Smooth muscle cell (in vitro differentiated cells): ENCODE results near the gene LMO3. TPM values are rescaled to one million over a fixed set of nuclear protein-coding genes. Genes with fewer than 3 reads are reported as not detected.
A peak's percentile ranks its signal among the peaks of the same experiment; 100 is the strongest.

Experiments used
- DNase-seq: peaks from one replicate; lab custom pipeline; 2025; ENCODE audit not compliant: unreplicated experiment; lab: John Stamatoyannopoulos, UW
- H2AFZ ChIP-seq: fragments of 200-600 bp; sonication (generic); 2 replicates; pipeline ENCODE4 v1.6.0; 2016; ENCODE audit warnings: antibody characterized with exemption, low read depth, mild to moderate bottlenecking
- H3F3A ChIP-seq: fragments of 200-600 bp; sonication (generic); 2 replicates; pipeline ENCODE4 v1.6.0; 2017; ENCODE audit warnings: antibody characterized with exemption, low read depth
- H3K27ac ChIP-seq: fragments of 200-600 bp; sonication (generic); 2 replicates; pipeline ENCODE4 v1.5.1; 2016; ENCODE audit warnings: low read depth, mild to moderate bottlenecking
- H3K27me3 ChIP-seq: fragments of 200-600 bp; sonication (generic); 2 replicates; pipeline ENCODE4 v1.6.1; 2016; ENCODE audit warnings: low read depth, mild to moderate bottlenecking
- H3K36me3 ChIP-seq: fragments of 200-600 bp; sonication (generic); 2 replicates; pipeline ENCODE4 v1.5.1; 2016; ENCODE audit warnings: low read depth
- H3K4me1 ChIP-seq: fragments of 200-600 bp; sonication (generic); 2 replicates; pipeline ENCODE4 v1.5.1; 2016; ENCODE audit warnings: low read depth
- H3K4me2 ChIP-seq: fragments of 200-600 bp; sonication (generic); 2 replicates; pipeline ENCODE4 v1.6.0; 2016; ENCODE audit warnings: mild to moderate bottlenecking
- H3K4me3 ChIP-seq: fragments of 200-600 bp; sonication (generic); 2 replicates; pipeline ENCODE4 v1.5.1; 2016; ENCODE audit warnings: mild to moderate bottlenecking
- H3K79me2 ChIP-seq: fragments of 200-600 bp; sonication (generic); 2 replicates; pipeline ENCODE4 v1.6.0; 2016; ENCODE audit warnings: low read depth, mild to moderate bottlenecking
- H3K9ac ChIP-seq: fragments of 200-600 bp; sonication (generic); 2 replicates; pipeline ENCODE4 v1.6.0; 2016; ENCODE audit warnings: low read depth
- H3K9me3 ChIP-seq: fragments of 200-600 bp; sonication (generic); replicated peaks from 2 replicates; pipeline ENCODE4 v1.5.1; 2016; ENCODE audit warnings: low read depth
- H4K20me1 ChIP-seq: fragments of 200-600 bp; sonication (generic); 2 replicates; pipeline ENCODE4 v1.6.0; 2016; ENCODE audit warnings: low read depth
- CTCF ChIP-seq: fragments of 200-600 bp; sonication (generic); IDR thresholded peaks from 2 replicates; pipeline ENCODE4 v1.5.1; 2017; ENCODE audit warnings: borderline replicate concordance, mild to moderate bottlenecking, antibody characterized with exemption; ENCODE audit not compliant: insufficient read depth, poor library complexity, severe bottlenecking
- WGBS: methylation state at CpG from one replicate; pipeline ENCODE4 v1.1.7; 2016; ENCODE audit warnings: low lambda C conversion rate; 5-methylcytosine and 5-hydroxymethylcytosine counted together
- polyA plus RNA-seq: library from polyadenylated mRNA; unstranded; fragments of >200 nt; fragmentation: Nextera tagmentation; extraction: Ambion mirVana; gene quantifications from 2 replicates; pipeline ENCODE4 v1.2.1, GENCODE V29; 2016
- total RNA-seq: library from RNA; depleted of rRNA; stranded (reverse); fragments of >200 nt; gene quantifications from 2 replicates; pipeline ENCODE4 v1.2.3, GENCODE V29; 2014

LMO3 gene
- total and polyA plus RNA-seq, 2 experiments from 2014 or later = 0.22 to 1.3 TPM

DNA sequence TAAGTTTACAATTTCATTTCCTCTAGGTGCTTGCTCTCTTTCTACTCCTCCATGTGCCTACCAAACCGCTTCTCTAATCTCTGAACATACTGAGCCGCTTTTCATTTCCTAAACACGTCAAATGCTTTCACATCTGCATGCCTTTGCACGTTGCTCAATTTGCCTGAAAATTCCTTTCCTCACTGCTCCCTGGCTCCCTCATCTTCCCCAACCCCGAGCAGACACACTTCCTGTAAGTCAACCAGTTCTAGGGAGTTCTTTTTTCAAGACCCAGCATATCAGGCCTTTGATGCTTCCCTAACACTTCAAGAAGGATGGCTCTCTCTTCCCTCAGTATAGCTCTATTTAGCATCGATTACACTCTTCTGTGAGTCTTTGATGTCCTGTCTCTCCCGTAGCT lies 50.3 kb downstream of the LMO3 start:
- H3K79me2 ChIP-seq = no peaks in the 10 kb centered on the region
- H3F3A ChIP-seq = no peaks in the 10 kb centered on the region
- DNase-seq = no peak
- H4K20me1 ChIP-seq = no peaks in the 10 kb centered on the region
- no peak overlapping the region for H3K9ac ChIP-seq
- peaks cover 4% of the 10 kb centered on the region for H3K4me1 ChIP-seq
- no peak overlapping the region for H3K4me3 ChIP-seq
- no peaks in the 10 kb centered on the region for H3K36me3 ChIP-seq
- peak overlapping the region; percentile 53 for H3K4me2 ChIP-seq
- H3K27me3 ChIP-seq = peaks cover 13% of the 10 kb centered on the region
- H3K27ac ChIP-seq = no peak overlapping the region
- H3K9me3 ChIP-seq = no peaks in the 10 kb centered on the region
- WGBS = 31% methylated on average over 7 of the region's 7 CpGs
- no peak for TF ChIP-seq CTCF
- no peak overlapping the region for H2AFZ ChIP-seq

GRCh38 chr12:16553457-16553856 lies 52.5 kb downstream of the LMO3 start:
- no peak overlapping the region for H2AFZ ChIP-seq
- H3K4me2 ChIP-seq = peak overlapping the region; percentile 44
- no peaks in the 10 kb centered on the region for H3K36me3 ChIP-seq
- peaks cover 4% of the 10 kb centered on the region for H3K4me1 ChIP-seq
- no peaks in the 10 kb centered on the region for H3K9me3 ChIP-seq
- 35% methylated on average over 3 of the region's 3 CpGs for WGBS
- no peaks in the 10 kb centered on the region for H4K20me1 ChIP-seq
- no peak overlapping the region for H3K27ac ChIP-seq
- H3K79me2 ChIP-seq = no peaks in the 10 kb centered on the region
- no peak overlapping the region for H3K9ac ChIP-seq
- no peak for TF ChIP-seq CTCF
- H3K27me3 ChIP-seq = peaks cover 5% of the 10 kb centered on the region
- no peaks in the 10 kb centered on the region for H3F3A ChIP-seq
- no peak overlapping the region for H3K4me3 ChIP-seq
- no peak for DNase-seq

GRCh38 chr12:16552301-16552700 lies 53.7 kb downstream of the LMO3 start:
- TF ChIP-seq CTCF = no peak
- Histone ChIP-seq H3F3A (no peaks in the 10 kb centered on the region), H2AFZ (no peak overlapping the region), H3K36me3 (no peaks in the 10 kb centered on the region), H3K79me2 (no peaks in the 10 kb centered on the region), H3K27ac (no peak overlapping the region), H3K4me1 (peaks cover 11% of the 10 kb centered on the region), H4K20me1 (no peaks in the 10 kb centered on the region), H3K4me2 (peak overlapping the region; percentile 44), H3K9me3 (no peaks in the 10 kb centered on the region), H3K4me3 (no peak overlapping the region), H3K9ac (no peak overlapping the region), H3K27me3 (no peaks in the 10 kb centered on the region)
- DNase-seq = no peak

GRCh38 chr12:16545836-16546235 lies 60.1 kb downstream of the LMO3 start:
- Histone ChIP-seq H2AFZ (no peak overlapping the region), H3K9ac (no peak overlapping the region), H3K9me3 (no peaks in the 10 kb centered on the region), H3K4me3 (no peak overlapping the region), H3K27ac (no peak overlapping the region), H3K27me3 (no peaks in the 10 kb centered on the region), H3K79me2 (no peaks in the 10 kb centered on the region), H3K36me3 (no peaks in the 10 kb centered on the region), H3K4me2 (no peak overlapping the region), H3K4me1 (peaks cover 7% of the 10 kb centered on the region), H3F3A (no peaks in the 10 kb centered on the region), H4K20me1 (no peaks in the 10 kb centered on the region)
- no peak for DNase-seq
- whole genome bisulfite sequencing = 89% methylated on average over 3 of the region's 3 CpGs
- TF ChIP-seq CTCF = no peak
